GM18907 (cell line): Measurements from ENCODE around the gene GNB1.

Experiments used
- ATAC-seq: cut with Tn5 transposase; IDR thresholded peaks from one replicate; pipeline ENCODE4 v1.9.1; 2021; ENCODE audit warnings: mild to moderate bottlenecking, moderate library complexity; ENCODE audit not compliant: unreplicated experiment

Gene GNB1

DNA sequence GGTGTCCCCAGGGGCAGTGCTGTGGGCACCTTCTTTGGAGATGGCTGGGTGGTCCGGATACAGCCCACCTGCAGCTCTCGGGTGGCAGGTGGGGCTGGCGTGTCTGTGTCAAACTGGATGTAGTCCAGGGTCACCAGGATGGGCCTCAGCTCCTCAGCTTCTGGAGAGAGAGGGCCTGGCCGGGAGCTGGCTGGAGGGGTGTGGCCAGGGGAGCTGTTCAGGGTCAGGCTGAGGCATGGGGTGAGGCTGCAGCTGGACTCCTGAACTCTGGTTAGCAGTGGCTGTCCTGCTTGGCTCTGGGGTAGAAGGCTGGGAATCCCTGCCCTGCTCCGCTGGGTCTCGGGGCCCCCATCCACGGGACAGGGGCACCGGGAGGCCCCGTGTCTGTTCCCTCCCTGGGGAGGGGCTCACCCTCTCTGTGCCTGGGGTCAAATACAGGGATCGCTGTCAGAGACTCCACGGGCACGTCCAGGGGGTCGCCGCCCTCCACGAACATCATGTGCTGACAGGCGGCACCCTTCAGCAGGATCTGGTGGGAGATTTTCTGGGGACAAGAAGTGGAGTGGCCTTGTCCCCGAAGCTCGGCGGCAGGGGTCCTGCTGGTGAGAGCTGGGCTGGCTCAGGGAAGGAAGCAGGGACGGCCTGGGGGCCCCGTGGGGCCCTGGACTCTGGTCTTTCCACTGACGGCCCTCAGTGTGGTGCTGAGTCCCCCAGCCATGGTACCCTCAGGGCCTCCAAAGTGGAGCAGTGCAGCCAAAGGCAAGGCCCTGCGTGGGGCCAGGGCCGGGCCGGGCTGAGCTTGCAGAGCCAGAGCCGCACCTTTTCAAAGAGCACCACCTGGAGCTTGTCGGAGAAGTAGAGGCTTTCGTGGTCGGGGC lies 32.3 kb upstream of the GNB1 start:
- no peak for ATAC-seq

DNA sequence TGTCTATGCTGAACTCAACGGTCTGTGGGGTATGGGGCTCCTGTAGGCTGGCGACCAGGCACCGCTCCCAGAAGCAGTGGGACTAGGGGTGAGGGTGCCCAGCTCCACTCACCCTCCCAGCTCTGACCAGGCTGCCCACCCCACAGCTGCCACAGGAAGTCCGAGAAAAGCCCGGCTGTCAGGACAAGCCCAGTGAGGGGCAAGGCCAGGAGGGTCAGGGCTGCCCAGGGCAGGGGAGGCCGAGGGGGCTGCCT lies 31.7 kb upstream of the GNB1 start:
- ATAC-seq = no peak

GRCh38 chr1:1921901-1922701 lies 31.2 kb upstream of the GNB1 start:
- no peak for ATAC-seq

GRCh38 chr1:1921459-1921862 lies 30.6 kb upstream of the GNB1 start:
- no peak for ATAC-seq

- ATAC-seq = no peak
Observed at GRCh38 chr1:1920608-1921458, 29.9 kb upstream of the GNB1 start.

DNA sequence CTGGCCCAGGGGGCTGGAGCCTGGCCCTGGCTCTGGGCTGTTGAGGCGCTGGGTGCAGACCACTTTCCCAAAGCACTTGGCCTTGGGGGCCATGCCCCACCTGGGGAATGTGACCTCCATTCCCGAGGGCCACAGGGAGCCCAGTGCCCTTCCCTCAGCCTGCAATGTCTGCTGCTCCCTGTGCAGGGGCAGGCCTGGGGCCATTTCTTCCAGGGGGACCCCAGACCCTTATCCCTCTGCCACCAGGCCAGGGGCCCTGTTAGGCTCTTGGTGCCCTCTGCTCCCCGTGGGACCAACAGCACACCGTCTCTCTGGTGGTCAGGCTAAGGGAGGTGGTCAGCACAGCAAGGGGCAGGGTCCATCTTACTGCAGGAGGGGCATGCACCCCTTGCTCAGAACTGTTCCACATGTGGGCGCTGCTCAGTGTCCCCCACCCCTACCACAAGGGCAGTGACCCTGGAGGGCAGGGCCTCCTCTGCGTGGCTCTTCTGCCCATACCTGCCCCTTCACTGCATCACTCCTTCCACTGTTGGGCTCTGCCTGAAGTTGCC lies 29.2 kb upstream of the GNB1 start:
- ATAC-seq = no peak

GRCh38 chr1:1919304-1920056 lies 28.6 kb upstream of the GNB1 start:
- ATAC-seq = peak; percentile 75

DNA sequence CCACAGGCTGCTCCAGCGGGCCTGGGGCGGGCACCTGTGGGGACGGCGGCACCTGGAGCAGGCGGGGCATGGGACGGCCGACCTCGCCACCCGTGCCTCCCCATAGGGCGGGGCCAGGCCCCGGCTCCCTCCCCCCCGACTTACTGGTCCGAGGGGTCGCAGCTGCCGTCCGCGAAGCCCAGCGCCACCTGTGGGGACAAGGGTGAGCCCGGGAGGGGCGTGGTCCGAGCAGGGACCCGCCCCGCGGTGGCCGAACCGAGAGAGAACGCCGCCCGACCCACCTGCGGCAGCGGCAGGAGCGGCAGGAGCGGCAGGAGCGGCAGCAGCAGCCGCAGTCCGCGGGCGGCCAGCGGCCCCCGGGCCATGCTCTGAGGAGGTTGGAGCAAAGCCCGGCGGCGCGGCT lies 28.0 kb upstream of the GNB1 start, which contains the start of gene TMEM52:
Gene TMEM52 (minus strand): TSS at position 379 of the 403 bp plus-strand sequence. CDS start 14 bp downstream, at position 365.
- no peak for ATAC-seq

DNA sequence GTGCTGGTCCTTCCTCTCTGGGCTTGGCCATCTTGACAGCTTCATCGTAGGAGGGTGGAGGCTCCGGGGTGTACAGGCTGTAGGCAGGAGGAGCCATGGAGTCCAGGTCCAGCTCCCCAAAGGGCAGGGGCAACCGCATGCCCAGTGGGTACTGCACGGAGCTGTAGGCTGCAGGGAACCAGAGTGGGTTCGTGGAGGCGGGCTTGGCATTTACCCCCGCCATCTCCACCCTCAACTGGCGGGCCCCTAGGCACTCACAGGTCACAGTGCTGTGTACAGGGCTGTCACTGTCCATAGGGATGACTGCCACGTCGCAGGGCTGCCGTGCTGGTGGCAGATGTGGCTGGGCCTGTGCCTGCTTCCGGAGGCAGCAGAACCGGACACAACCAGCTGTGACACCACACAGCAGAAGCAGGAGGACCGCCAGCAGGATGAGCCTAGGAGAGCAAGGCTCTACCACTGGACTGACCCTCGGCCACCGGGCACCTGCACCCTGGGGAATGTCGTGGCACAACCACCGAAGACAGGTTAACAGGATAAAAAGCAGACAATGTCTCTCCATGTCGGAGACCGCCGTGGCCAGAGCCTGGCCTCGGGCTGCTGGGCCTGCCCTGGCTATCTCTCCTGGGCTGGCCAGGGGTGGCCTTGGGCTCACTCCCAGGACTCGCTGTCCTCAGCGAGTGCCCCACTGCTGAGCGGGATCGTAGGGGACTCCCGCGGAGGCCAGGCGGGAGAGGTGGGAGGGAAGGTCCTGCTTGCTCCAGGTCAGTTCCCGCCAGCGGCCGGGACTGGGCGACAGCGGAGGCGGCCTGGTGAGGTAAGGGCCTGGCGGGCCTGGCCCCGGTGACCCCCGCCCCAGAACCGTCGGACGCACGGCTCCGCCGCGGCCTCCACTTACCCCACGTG lies 27.4 kb upstream of the GNB1 start:
- no peak for ATAC-seq

- no peak for ATAC-seq
Observed at GRCh38 chr1:1917304-1917976, 26.6 kb upstream of the GNB1 start.

DNA sequence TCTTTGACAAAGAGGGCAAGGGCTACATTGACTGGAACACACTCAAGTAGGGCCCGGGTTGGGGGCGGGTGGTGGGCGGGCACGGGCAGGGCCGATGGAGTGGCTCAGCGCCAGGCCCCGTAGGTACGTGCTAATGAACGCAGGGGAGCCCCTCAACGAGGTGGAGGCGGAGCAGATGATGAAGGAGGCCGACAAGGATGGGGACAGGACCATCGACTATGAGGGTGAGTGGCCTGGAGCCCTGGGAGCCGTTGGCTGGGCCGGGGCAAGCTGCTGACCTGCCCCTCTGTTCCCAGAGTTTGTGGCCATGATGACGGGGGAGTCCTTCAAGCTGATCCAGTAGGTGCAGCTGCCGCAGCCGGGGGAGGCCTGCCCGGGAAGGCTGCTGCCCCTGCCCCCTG lies 26.0 kb upstream of the GNB1 start:
- ATAC-seq = no peak

DNA sequence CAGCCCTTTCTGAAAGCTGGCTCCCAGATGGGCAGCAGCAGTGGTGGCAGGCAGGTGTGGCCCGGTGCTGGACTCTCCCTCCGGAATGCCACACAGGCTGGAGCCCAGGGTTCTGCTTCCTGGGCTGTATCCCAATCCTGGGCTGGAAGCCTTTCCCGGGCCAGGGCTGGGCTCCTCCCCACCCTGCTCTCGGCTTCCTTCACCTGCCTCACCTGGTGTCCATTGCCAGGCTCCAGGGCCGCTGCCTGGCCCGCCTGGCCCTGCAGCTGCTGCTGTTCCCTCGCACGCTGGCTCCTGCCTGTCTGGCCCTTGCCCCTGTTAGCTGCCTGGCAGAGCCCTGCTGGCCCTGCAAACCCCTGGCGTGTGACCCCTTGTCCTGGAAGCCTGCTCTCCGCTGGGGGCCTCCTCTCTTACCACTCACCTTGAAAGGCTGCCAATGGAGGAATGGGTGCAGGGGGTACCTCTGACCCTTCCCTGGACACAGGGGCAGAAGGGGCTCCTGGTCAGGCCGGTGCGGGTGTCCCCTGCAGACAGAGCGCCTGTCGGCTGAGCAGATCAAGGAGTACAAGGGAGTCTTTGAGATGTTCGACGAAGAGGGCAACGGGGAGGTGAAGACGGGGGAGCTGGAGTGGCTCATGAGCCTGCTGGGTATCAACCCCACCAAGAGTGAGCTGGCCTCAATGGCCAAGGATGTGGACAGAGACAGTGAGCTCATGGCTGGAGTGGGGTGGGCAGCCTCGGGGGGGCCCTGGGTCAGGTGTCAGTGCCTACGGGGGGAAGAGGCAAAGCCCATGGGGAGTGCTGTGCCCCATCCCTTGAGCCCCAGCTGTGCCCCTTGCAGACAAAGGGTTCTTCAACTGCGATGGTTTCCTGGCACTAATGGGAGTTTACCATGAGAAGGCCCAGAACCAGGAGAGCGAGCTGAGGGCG lies 25.3 kb upstream of the GNB1 start:
- ATAC-seq = no peak

GRCh38 chr1:1914971-1915692 lies 24.2 kb upstream of the GNB1 start, which contains the start of gene CALML6:
CALML6 (plus strand) TSS chr1:1915260; CDS start chr1:1915281, 21 bp downstream.
- no peak for ATAC-seq

DNA sequence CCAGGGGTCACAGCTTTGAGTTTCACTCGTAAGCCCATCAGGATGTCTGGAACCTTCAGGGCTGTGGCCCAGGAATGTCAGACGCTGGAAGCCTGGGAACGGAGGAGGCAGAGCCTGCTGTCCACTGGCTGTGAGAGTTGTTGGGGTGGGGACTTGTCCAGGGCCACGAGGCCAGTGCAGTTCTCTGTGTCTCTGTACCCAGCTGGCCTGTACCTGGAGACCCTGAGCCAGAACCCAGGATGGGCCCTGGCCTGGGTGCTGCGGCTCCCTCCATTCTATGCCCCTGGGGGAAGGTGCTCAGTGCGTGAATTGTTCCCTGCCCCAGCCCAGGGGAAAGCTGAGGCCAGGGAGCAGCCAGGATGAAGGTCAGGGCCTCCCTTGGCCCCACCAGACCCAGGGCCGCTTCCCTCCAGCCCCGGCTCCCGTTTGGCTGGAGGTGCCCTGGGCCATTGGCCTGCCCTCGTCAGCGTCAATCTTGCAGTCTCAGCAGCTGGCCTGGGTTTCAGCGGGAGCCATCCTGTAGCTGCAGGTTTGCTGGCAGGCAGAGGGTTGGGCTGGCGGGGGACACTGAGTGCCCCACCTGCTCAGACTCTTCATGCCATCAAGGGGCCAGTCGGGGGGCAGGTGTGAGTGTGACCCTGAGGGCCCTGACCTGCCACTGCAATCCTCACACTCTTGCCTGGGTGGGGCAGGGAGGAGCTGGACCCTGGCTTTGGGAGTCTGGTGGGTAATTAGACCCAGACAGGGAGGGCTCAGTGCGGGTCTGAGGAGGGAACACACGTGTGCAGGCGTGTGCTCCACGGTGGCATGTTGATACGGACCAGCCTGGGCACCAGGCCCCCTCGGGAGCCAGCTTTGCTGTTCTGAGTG lies 23.4 kb upstream of the GNB1 start:
- no peak for ATAC-seq

DNA sequence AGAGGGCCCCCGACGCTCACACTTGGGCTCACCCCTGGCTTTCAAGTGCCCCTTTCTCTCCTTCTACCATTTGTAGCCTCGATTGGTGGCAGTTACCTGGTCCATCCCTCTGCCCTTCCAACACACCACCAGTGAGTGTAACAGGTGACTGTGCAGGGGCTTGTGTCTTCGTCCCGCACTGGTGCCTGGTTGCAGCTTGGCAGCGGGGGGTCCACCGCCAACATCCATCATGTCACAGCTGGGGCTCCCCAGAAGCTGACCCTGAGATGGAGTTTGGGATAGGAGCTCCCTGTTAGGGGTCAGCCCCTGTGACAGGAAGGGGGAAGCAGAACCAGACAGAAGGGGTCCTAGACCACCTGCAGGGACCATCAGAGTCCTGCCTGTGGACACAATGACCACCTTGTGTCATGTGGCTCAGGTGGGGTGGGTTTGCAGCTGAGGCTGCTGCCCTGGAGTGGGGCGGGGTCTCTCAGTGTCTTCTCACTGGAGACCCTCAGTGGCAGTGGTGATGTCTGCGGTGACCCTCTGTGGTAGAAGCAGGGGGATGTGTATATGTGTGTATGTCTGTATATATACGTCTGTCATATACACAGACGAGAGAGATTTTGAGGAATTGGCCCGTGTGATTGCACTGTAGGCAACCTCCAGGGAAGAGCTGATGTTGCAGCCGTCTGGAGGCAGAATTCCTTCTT lies 20.6 kb upstream of the GNB1 start:
- ATAC-seq = no peak
